ENCODE measurements around the gene SLC66A1. TPM values are rescaled to one million over a fixed set of nuclear protein-coding genes. Genes with fewer than 3 reads are reported as not detected.

Gene SLC66A1
- total RNA-seq, 1 donor from 2014 or later = 11.1 TPM

DNA sequence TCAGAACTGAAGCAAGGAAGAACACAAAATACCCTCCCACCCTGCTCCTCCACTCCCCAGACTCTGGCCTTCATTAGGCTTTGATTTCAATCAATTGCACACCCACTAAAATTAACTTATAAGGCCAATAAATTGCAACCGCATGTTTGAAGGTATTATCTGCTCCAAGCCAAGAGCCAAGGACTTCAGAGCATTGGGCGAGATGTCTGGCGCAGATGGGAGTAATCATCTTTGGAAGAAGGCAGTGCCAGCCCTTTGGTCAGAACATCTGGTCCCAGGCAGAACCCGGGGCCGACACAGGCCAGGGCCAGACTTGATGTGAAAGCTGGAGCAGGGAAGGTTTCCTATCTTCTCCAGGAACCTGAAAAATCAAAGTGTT, 60.0 kb downstream of the SLC66A1 start:
- no peak for TF ChIP-seq CTCF (IDR thresholded peaks at IDR 0.05)
- peaks cover 39 to 46% of the 10 kb centered on the region in 2 donors for H3K36me3 ChIP-seq
- peaks cover 0 to 15% of the 10 kb centered on the region in 2 donors for H3K4me1 ChIP-seq
- H3K9me3 ChIP-seq = no peaks in the 10 kb centered on the region
- H3K27me3 ChIP-seq = no peaks in the 10 kb centered on the region
- no peak overlapping the region for H3K27ac ChIP-seq
- no peak overlapping the region for H3K4me3 ChIP-seq
- intact Hi-C loops (cut with DNase I) = no loop called here
- DNase-seq (ENCODE audit: low spot score in 2 of 2) = no peak

DNA sequence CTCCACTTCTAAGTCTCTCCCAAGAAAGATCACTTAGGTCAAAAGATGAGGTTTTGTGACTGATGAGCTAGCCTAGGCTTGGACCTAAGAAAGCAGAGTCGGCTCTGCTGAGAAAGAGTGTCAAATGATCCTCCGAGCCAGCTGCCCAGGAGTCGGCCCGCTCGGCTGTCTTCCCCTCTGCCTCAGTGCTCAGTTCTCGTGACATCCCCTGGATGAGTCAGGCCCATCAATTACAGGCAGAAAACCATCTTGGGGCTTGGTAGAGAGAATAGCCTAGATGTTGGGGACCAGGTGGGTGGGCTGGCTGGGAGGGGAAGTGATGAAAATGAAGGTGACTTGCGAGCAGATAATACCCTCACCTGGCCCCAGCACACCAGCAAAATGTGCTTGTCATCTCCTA, 60.5 kb downstream of the SLC66A1 start:
- H3K9me3 ChIP-seq = no peaks in the 10 kb centered on the region
- H3K4me3 ChIP-seq = no peak overlapping the region
- intact Hi-C loops (cut with DNase I) = no loop called here
- peaks cover 0 to 11% of the 10 kb centered on the region in 2 donors for H3K4me1 ChIP-seq
- TF ChIP-seq CTCF (IDR thresholded peaks at IDR 0.05) = no peak
- DNase-seq (ENCODE audit: low spot score in 2 of 2) = no peak
- H3K36me3 ChIP-seq = peaks cover 44 to 51% of the 10 kb centered on the region in 2 donors
- no peaks in the 10 kb centered on the region for H3K27me3 ChIP-seq
- H3K27ac ChIP-seq = no peak overlapping the region

GRCh38 chr1:19373211-19374082, 61.3 kb downstream of the SLC66A1 start:
- peak overlapping the region in 1 of 2 donors; percentile 34 for H3K27ac ChIP-seq
- no peaks in the 10 kb centered on the region for H3K27me3 ChIP-seq
- H3K9me3 ChIP-seq = no peaks in the 10 kb centered on the region
- H3K4me1 ChIP-seq = peaks cover 0 to 5% of the 10 kb centered on the region in 2 donors
- H3K4me3 ChIP-seq = no peak overlapping the region
- no peak for TF ChIP-seq CTCF (IDR thresholded peaks at IDR 0.05)
- peaks cover 50 to 59% of the 10 kb centered on the region in 2 donors for H3K36me3 ChIP-seq
- intact Hi-C loops (cut with DNase I) = no loop called here
- DNase-seq (ENCODE audit: low spot score in 2 of 2) = no peak

DNA sequence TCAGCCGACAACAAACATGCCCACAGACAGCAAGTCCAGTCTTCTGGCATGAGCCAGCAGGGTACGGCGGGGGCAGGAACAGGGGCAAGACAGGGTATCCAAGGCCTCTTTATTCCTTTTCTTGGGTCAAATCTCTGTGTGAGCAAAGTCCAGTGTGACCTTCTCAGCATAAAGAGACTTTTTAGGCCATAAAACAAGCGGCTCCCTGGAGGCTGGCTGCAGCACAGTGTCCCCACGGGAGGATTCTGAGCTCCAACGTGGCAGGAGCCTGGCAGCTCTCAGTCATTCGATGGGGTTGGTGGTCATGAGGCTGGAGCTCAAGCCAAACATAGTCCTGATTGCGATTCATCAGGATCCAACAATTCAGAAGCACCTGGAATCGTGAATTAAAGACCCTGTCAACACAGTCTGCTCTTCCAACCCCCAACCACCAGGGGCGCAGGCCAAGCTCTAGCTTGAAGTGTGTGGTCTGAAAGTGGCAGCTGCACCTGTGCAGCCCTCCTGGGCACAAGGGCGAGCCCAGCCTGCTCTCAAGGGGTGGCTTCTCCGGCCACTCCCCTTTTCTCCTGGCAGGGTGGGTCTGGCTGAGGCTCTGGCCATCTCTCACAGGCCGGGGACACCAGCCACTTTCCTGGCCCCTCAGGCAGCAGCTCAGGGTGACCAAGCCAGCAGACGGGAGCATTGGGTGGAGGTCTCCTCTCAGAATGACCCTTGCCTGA, 62.1 kb downstream of the SLC66A1 start:
- H3K27ac ChIP-seq = peak overlapping the region in 1 of 2 donors; percentile 13
- intact Hi-C loops (cut with DNase I) = no loop called here
- DNase-seq (ENCODE audit: low spot score in 2 of 2) = no peak
- no peaks in the 10 kb centered on the region for H3K27me3 ChIP-seq
- H3K9me3 ChIP-seq = no peaks in the 10 kb centered on the region
- H3K36me3 ChIP-seq = peaks cover 52 to 61% of the 10 kb centered on the region in 2 donors
- H3K4me1 ChIP-seq = peaks cover 0 to 5% of the 10 kb centered on the region in 2 donors
- no peak overlapping the region for H3K4me3 ChIP-seq
- TF ChIP-seq CTCF (IDR thresholded peaks at IDR 0.05) = peak in 1 of 3 experiments; percentile 24

- DNase-seq (ENCODE audit: low spot score in 2 of 2) = no peak
- H3K4me1 ChIP-seq = peaks cover 0 to under 1% of the 10 kb centered on the region in 2 donors
- peak overlapping the region in 1 of 2 donors; percentile 13 for H3K27ac ChIP-seq
- no peaks in the 10 kb centered on the region for H3K9me3 ChIP-seq
- no peaks in the 10 kb centered on the region for H3K27me3 ChIP-seq
- peaks cover 56 to 63% of the 10 kb centered on the region in 2 donors for H3K36me3 ChIP-seq
- no peak overlapping the region for H3K4me3 ChIP-seq
- no peak for TF ChIP-seq CTCF (IDR thresholded peaks at IDR 0.05)
- intact Hi-C loops (cut with DNase I) = no loop called here
Measured at GRCh38 chr1:19374926-19375325, 62.8 kb downstream of the SLC66A1 start.
